Activated gamma-delta T cell (primary cell): ENCODE results near the gene CCNL2.
"Not testable (repeated sequence)": the region's sequence is repeated elsewhere in the genome, so short reads cannot be mapped to it uniquely, and the experiment has no call there.

Source experiments
- DNase-seq: peaks from one replicate; lab custom pipeline; 2025; lab: John Stamatoyannopoulos, UW

Gene CCNL2

GRCh38 chr1:1373051-1373814, 25.9 kb downstream of the CCNL2 start:
- no peak for DNase-seq

- DNase-seq = peak; percentile 55
Observed at GRCh38 chr1:1371746-1372711, 27.1 kb downstream of the CCNL2 start.

GRCh38 chr1:1371364-1371745, 27.8 kb downstream of the CCNL2 start:
- peak; percentile 68 for DNase-seq

GRCh38 chr1:1370771-1371300, 28.3 kb downstream of the CCNL2 start:
- DNase-seq = no peak

- DNase-seq = not testable (repeated sequence)
Observed at GRCh38 chr1:1370094-1370493, 29.0 kb downstream of the CCNL2 start.

- DNase-seq = no peak
Observed at GRCh38 chr1:1367315-1367714, 31.8 kb downstream of the CCNL2 start.

- no peak for DNase-seq
Observed at GRCh38 chr1:1366699-1367066, 32.5 kb downstream of the CCNL2 start.

- DNase-seq = no peak
Observed at GRCh38 chr1:1365875-1366698, 33.0 kb downstream of the CCNL2 start.

- no peak for DNase-seq
Observed at GRCh38 chr1:1364266-1364665, 34.9 kb downstream of the CCNL2 start.

- DNase-seq = no peak
Observed at GRCh38 chr1:1361982-1362423, 37.1 kb downstream of the CCNL2 start.

GRCh38 chr1:1361233-1361981, 37.7 kb downstream of the CCNL2 start:
- DNase-seq = no peak

- DNase-seq = no peak
Observed at GRCh38 chr1:1360506-1361169, 38.5 kb downstream of the CCNL2 start.

GRCh38 chr1:1359664-1360468, 39.3 kb downstream of the CCNL2 start:
- DNase-seq = no peak

GRCh38 chr1:1359308-1359663, 39.8 kb downstream of the CCNL2 start:
- no peak for DNase-seq

- no peak for DNase-seq
Observed at GRCh38 chr1:1358433-1359271, 40.5 kb downstream of the CCNL2 start, which contains the start of gene MXRA8. Gene MXRA8, minus strand, starts transcription at chr1:1358555. Its CDS starts 51 bp downstream, at chr1:1358504.

GRCh38 chr1:1357871-1358432, 41.2 kb downstream of the CCNL2 start:
- no peak for DNase-seq

GRCh38 chr1:1356796-1357401, 42.2 kb downstream of the CCNL2 start:
- no peak for DNase-seq
